Activated T-helper 1 cell treated with Interleukin-2 at 50 U/mL for 16 hours (primary cell): ENCODE results near the gene KCNK2.

ENCODE experiments used
- DNase-seq: peaks from one replicate; pipeline ENCODE4 v3.0.0-alpha.2; 2020; ENCODE audit warnings: low read depth

The KCNK2 gene

GRCh38 chr1:215252164-215252563 is 169.6 kb downstream of the KCNK2 start:
- DNase-seq: no peak

- DNase-seq: no peak
Measured at GRCh38 chr1:215256936-215257679, 174.6 kb downstream of the KCNK2 start.

DNA sequence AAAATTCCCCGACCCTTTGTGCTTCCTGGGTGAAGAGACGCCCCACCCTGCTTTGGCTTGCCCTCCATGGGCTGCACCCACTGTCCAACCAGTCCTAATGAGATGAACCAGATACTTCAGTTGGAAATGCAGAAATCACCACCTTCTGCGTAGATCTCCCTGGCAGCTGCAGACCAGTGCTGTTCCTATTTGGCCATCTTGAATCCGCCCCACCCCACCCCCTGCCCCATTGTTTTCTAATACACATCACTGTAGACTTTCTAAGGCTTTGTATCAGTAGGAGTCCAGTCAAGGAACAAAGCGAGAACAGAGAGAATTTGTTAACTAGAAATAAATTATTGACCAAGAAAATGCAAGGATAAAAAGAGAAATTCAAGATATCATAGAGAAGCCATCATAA is 178.2 kb downstream of the KCNK2 start:
- DNase-seq: no peak

DNA sequence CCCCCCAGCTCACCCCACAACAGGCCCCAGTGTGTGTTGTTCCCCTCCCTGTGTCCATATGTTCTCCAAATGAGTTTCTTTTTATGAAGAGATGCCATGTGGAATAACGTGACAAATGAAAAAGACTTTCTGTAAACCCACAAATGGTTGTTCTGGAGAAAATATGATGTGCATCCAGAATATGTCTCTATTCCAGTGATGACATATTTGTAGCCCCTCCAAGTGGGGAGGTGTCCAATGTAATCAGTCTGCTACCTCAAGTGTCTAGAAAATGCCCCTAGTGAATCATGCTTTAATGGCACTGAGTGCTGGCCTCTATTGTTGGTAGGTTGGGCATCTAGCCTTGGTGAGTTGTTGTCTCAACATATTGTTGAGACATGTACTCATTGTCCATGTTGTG is 179.6 kb downstream of the KCNK2 start:
- DNase-seq: no peak

- no peak for DNase-seq
Measured at GRCh38 chr1:215263636-215264035, 181.1 kb downstream of the KCNK2 start.

- no peak for DNase-seq
Measured at GRCh38 chr1:215264649-215265048, 182.1 kb downstream of the KCNK2 start.

- no peak for DNase-seq
Measured at GRCh38 chr1:215267495-215267894, 185.0 kb downstream of the KCNK2 start.

DNA sequence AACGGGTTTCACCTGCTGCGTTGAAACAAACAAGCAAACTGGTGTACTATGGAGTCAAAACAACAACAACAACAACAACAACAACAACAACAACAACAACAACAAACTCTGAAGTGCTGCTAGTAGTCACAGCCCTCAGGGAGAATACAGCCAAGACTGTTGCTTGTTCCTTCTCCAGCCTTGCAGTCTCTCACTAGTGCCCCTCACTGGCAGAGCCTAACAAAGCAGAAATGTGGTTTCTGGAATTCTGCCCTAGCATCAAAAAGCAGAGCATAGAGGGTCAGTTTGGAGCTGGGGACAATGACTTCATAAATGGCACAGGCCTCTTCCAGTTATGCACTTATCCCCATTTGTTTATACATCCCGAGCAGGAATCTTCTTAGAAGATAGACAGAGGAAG is 187.4 kb downstream of the KCNK2 start:
- DNase-seq: no peak

GRCh38 chr1:215273838-215274516 is 191.4 kb downstream of the KCNK2 start:
- DNase-seq: no peak

DNA sequence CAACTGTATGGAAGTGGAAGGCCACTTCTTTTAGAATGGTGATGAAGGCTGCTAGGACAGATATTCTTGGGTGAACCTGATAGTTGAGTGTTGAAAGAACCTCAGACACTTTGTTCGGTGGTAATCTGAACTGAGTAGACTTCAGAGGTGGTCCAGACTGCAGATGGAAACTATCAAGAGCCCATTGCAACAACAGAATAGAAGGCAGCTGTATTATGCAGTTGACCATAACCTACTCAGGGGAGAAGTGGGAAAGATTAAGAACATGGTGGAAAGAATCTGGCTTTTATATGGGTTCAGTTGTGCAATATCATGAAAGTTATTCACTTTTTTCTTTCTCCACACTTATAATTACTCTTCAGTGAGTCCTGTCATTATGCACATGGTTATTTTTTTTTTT is 194.0 kb downstream of the KCNK2 start:
- no peak for DNase-seq

GRCh38 chr1:215277532-215277931 is 195.0 kb downstream of the KCNK2 start:
- DNase-seq: no peak

DNA sequence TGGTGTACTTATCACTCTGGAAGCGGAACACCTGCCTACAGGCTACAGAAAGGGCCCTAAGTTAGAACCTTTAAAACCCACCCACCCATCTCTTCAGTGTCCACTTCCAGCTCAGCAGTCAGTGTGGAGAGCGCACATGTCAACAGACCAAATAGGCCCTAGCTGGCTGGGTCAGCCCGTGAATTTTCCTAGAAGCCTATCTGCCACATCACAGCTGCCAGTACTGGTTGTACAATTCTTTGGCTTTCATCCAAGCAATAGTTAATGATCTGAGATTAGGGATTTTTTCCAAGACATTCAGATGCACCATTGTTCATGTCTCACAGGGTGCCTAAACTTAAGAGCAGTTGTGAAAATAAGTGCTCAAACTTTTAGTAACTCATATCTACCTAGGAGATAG is 197.1 kb downstream of the KCNK2 start:
- DNase-seq: no peak

DNA sequence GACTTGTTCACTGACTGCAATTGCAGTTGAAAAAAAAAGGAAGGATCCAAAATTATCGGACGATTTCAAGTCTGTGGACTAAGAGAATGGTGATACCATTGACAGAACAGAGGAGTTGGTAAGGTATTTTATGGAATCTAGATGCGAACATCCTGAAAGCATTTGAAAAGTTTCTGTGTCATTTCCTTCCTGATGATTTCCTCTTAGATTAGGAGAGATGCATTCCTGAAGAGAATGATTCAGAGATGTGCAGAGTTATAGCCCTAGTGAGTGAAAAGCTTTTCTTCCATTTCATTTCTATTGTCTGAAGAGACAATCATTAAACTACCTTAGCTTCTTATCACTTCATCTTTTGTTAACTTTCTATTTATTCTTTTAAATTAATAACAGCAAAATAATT is 200.0 kb downstream of the KCNK2 start:
- DNase-seq: no peak

DNA sequence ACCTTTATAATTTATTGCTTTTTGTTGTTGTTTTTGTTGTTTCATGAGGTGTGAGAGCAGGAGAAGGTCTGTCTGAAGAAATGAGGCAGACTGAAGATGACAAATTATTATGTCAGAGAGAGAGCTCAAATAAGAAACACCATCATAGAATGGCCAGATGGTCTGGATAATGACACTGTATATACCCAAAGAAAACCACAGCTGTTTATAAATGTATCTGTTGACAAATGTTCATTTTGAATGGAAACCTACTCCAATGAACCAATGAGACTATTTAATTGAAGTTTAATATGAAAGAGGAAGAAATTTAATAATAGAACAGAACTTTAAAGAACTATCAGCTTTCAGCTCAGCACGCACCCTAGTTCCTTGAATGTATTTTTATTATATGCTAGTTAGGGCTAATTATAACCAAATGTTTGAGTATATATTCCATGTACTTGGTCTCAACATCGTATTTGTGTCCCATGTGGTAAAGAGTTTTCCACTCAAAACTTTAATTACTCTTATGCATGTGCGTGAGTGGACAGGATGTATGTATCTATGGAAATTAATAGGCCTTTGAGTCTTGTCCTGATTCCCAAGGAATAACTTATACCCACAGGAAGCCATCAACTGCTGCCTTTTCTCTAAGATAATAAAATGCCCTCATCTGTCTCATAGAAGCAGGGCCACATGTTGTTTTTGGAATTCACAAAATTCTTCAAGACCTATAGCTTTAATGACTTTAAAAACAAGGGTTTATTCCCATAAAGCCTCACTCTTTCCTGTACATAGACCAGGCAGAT is 202.7 kb downstream of the KCNK2 start:
- no peak for DNase-seq
